GM19099 (cell line): Measurements from ENCODE around the gene KCNMB1.

Experiments used
- POLR2A ChIP-seq: IDR thresholded peaks from 3 replicates; pipeline ENCODE4 v1.6.1; 2011; ENCODE audit warnings: low read depth; ENCODE audit not compliant: insufficient read length; ENCODE audit errors: extremely low read depth

KCNMB1 gene

GRCh38 chr5:170424629-170425028, 35.5 kb upstream of the KCNMB1 start:
- no peak for TF ChIP-seq POLR2A

GRCh38 chr5:170423692-170424091, 34.5 kb upstream of the KCNMB1 start:
- TF ChIP-seq POLR2A, result no peak

- no peak for TF ChIP-seq POLR2A
These were observed 32.7 kb upstream of the KCNMB1 start for GRCh38 chr5:170421826-170422225.

GRCh38 chr5:170420806-170421412, 31.7 kb upstream of the KCNMB1 start:
- TF ChIP-seq POLR2A, result no peak

GRCh38 chr5:170419643-170420042, 30.5 kb upstream of the KCNMB1 start:
- TF ChIP-seq POLR2A, result no peak

GRCh38 chr5:170418736-170419135, 29.6 kb upstream of the KCNMB1 start:
- no peak for TF ChIP-seq POLR2A

GRCh38 chr5:170416526-170416925, 27.4 kb upstream of the KCNMB1 start:
- no peak for TF ChIP-seq POLR2A

GRCh38 chr5:170414786-170415185, 25.6 kb upstream of the KCNMB1 start:
- no peak for TF ChIP-seq POLR2A

- no peak for TF ChIP-seq POLR2A
These were observed 24.7 kb upstream of the KCNMB1 start for GRCh38 chr5:170413897-170414296.

- no peak for TF ChIP-seq POLR2A
These were observed 21.9 kb upstream of the KCNMB1 start for GRCh38 chr5:170411100-170411499.

GRCh38 chr5:170410401-170410800, 21.2 kb upstream of the KCNMB1 start:
- TF ChIP-seq POLR2A, result no peak

GRCh38 chr5:170408877-170409660, 19.9 kb upstream of the KCNMB1 start:
- no peak for TF ChIP-seq POLR2A

GRCh38 chr5:170408226-170408625, 19.1 kb upstream of the KCNMB1 start:
- no peak for TF ChIP-seq POLR2A

GRCh38 chr5:170407062-170407461, 17.9 kb upstream of the KCNMB1 start:
- no peak for TF ChIP-seq POLR2A

- TF ChIP-seq POLR2A, result no peak
These were observed 16.6 kb upstream of the KCNMB1 start for GRCh38 chr5:170405817-170406216.

GRCh38 chr5:170404398-170404797, 15.2 kb upstream of the KCNMB1 start:
- no peak for TF ChIP-seq POLR2A
